GM23248 (cell line): ENCODE results near the gene HERC2. TPM values are rescaled to one million over a fixed set of nuclear protein-coding genes. Genes with fewer than 3 reads are reported as not detected.

ENCODE experiments used
- DNase-seq: peaks from one replicate; pipeline ENCODE4 v3.0.0-alpha.2; 2015
- H2AFZ ChIP-seq: fragments of 200-600 bp; sonication (generic); 2 replicates; pipeline ENCODE4 v1.6.1; 2016; ENCODE audit warnings: antibody characterized with exemption
- H3F3A ChIP-seq: fragments of 200-600 bp; sonication (generic); 2 replicates; pipeline ENCODE4 v1.6.1; 2016; ENCODE audit warnings: mild to moderate bottlenecking, antibody characterized with exemption, mixed run types; ENCODE audit not compliant: insufficient read depth
- H3K27ac ChIP-seq: fragments of 200-600 bp; sonication (generic); 2 replicates; pipeline ENCODE4 v1.5.1; 2016; ENCODE audit warnings: mild to moderate bottlenecking
- H3K27me3 ChIP-seq: fragments of 200-600 bp; sonication (generic); replicated peaks from 2 replicates; pipeline ENCODE4 v1.6.1; 2016; ENCODE audit warnings: mild to moderate bottlenecking; ENCODE audit not compliant: insufficient read depth
- H3K36me3 ChIP-seq: fragments of 200-600 bp; sonication (generic); 2 replicates; pipeline ENCODE4 v1.6.1; 2016; ENCODE audit warnings: low read depth, mild to moderate bottlenecking
- H3K4me1 ChIP-seq: fragments of 200-600 bp; sonication (generic); 2 replicates; pipeline ENCODE4 v1.6.1; 2016; ENCODE audit warnings: mild to moderate bottlenecking; ENCODE audit not compliant: insufficient read depth
- H3K4me2 ChIP-seq: fragments of 200-600 bp; sonication (generic); one replicate; pipeline ENCODE4 v1.6.1; 2016; ENCODE audit warnings: mild to moderate bottlenecking; ENCODE audit not compliant: unreplicated experiment
- H3K4me3 ChIP-seq: fragments of 200-600 bp; sonication (generic); 2 replicates; pipeline ENCODE4 v1.5.1; 2016; ENCODE audit warnings: mild to moderate bottlenecking
- H3K79me2 ChIP-seq: fragments of 200-600 bp; sonication (generic); 2 replicates; pipeline ENCODE4 v1.6.1; 2016; ENCODE audit warnings: mild to moderate bottlenecking; ENCODE audit not compliant: insufficient read depth
- H3K9ac ChIP-seq: fragments of 200-600 bp; sonication (generic); 2 replicates; pipeline ENCODE4 v1.6.1; 2016; ENCODE audit warnings: mild to moderate bottlenecking
- H3K9me2 ChIP-seq: fragments of 200-600 bp; sonication (generic); 2 replicates; pipeline ENCODE4 v1.6.1; 2016; ENCODE audit warnings: mixed run types, mild to moderate bottlenecking, moderate library complexity; ENCODE audit not compliant: insufficient read depth
- H3K9me3 ChIP-seq: fragments of 200-600 bp; sonication (generic); one replicate; pipeline ENCODE4 v1.6.1; 2017; ENCODE audit warnings: low read depth
- H4K20me1 ChIP-seq: fragments of 200-600 bp; sonication (generic); 2 replicates; pipeline ENCODE4 v1.6.0; 2016; ENCODE audit not compliant: insufficient read depth
- EZH2 ChIP-seq: fragments of 200-600 bp; sonication (generic); IDR thresholded peaks from 2 replicates; pipeline ENCODE4 v1.6.1; 2018; ENCODE audit warnings: antibody characterized with exemption, mild to moderate bottlenecking; ENCODE audit not compliant: insufficient read depth, poor library complexity, severe bottlenecking
- EZH2phosphoT487 ChIP-seq: fragments of 200-600 bp; sonication (generic); IDR thresholded peaks from 2 replicates; pipeline ENCODE4 v1.6.1; 2018; ENCODE audit warnings: antibody characterized with exemption, moderate library complexity, mild to moderate bottlenecking, low read depth; ENCODE audit not compliant: insufficient read depth
- WGBS, 2 experiments: methylation state at CpG; one replicate each; pipeline ENCODE4 v1.1.6; 2015 to 2017; ENCODE audit warnings: low lambda C conversion rate in 2 of 2, low coverage in 1 of 2; ENCODE audit errors: missing lambda C conversion rate in 2 of 2; 5-methylcytosine and 5-hydroxymethylcytosine counted together
- in situ Hi-C: fragments of 300-500 bp; cut with MboI; formaldehyde crosslinking; loops from 2 replicates; pipeline ENCODE4 v1.15.0; 2020
- polyA plus RNA-seq: library from polyadenylated mRNA; unstranded; fragments of >200 nt; fragmentation: Nextera tagmentation; extraction: Ambion mirVana; gene quantifications from 2 replicates; pipeline ENCODE4 v1.2.1, GENCODE V29; 2016
- total RNA-seq: library from RNA; depleted of rRNA; stranded (reverse); fragments of >200 nt; shearing (Covaris generic); gene quantifications from 2 replicates; pipeline ENCODE4 v1.2.3, GENCODE V29; 2014

The HERC2 gene
- total and polyA plus RNA-seq, 2 experiments from 2014 or later: 28.7 to 36.6 TPM

GRCh38 chr15:28120359-28120640 is 201.7 kb downstream of the HERC2 start:
- Histone ChIP-seq H3K4me2 (no peak overlapping the region), H3K9ac (no peak overlapping the region), H3K9me2 (no peaks in the 10 kb centered on the region), H3K4me3 (no peak overlapping the region), H3K4me1 (no peaks in the 10 kb centered on the region), H3F3A (no peaks in the 10 kb centered on the region), H3K79me2 (no peaks in the 10 kb centered on the region), H4K20me1 (no peaks in the 10 kb centered on the region), H3K9me3 (no peaks in the 10 kb centered on the region), H2AFZ (no peak overlapping the region), H3K36me3 (peaks cover 6% of the 10 kb centered on the region; the same call in 1 of the 2 replicates), H3K27me3 (no peaks in the 10 kb centered on the region), H3K27ac (no peak overlapping the region)
- WGBS, 2 experiments: 83 to 85% methylated on average over 4 of the region's 4 CpGs
- TF ChIP-seq EZH2phosphoT487: no peak
- TF ChIP-seq EZH2: no peak
- DNase-seq: no peak
- in situ Hi-C loops: no loop called here

- 79 to 85% methylated on average over 10 of the region's 10 CpGs for WGBS, 2 experiments
- in situ Hi-C loops: no loop called here
Observed at GRCh38 chr15:28118531-28118930, 203.4 kb downstream of the HERC2 start.

GRCh38 chr15:28118083-28118482 is 203.9 kb downstream of the HERC2 start:
- TF ChIP-seq EZH2phosphoT487 (no peak), EZH2 (no peak)
- Histone ChIP-seq H3K4me2 (no peak overlapping the region), H3K9ac (no peak overlapping the region), H3K79me2 (no peaks in the 10 kb centered on the region), H4K20me1 (no peaks in the 10 kb centered on the region), H3K9me3 (no peaks in the 10 kb centered on the region), H3K27ac (no peak overlapping the region), H2AFZ (no peak overlapping the region), H3K27me3 (no peaks in the 10 kb centered on the region), H3F3A (no peaks in the 10 kb centered on the region), H3K4me1 (no peaks in the 10 kb centered on the region), H3K4me3 (no peak overlapping the region), H3K36me3 (peaks cover 6% of the 10 kb centered on the region; the same call in 1 of the 2 replicates), H3K9me2 (no peaks in the 10 kb centered on the region)
- in situ Hi-C loops: no loop called here
- WGBS, 2 experiments: 85 to 90% methylated on average over 11 of the region's 11 CpGs
- no peak for DNase-seq

More at GRCh38 chr15:28118531-28118930, 203.4 kb downstream of the HERC2 start:
- no peaks in the 10 kb centered on the region for H3K9me3 ChIP-seq
- no peak overlapping the region for H3K27ac ChIP-seq
- TF ChIP-seq EZH2phosphoT487 (no peak), EZH2 (no peak)
- H3K4me3 ChIP-seq: no peak overlapping the region
- H3K9me2 ChIP-seq: no peaks in the 10 kb centered on the region
- H3K4me1 ChIP-seq: no peaks in the 10 kb centered on the region
- no peaks in the 10 kb centered on the region for H3F3A ChIP-seq
- no peak overlapping the region for H3K4me2 ChIP-seq
- H3K79me2 ChIP-seq: no peaks in the 10 kb centered on the region
- H3K27me3 ChIP-seq: no peaks in the 10 kb centered on the region
- no peaks in the 10 kb centered on the region for H4K20me1 ChIP-seq
- DNase-seq: no peak
- H2AFZ ChIP-seq: no peak overlapping the region
- no peak overlapping the region for H3K9ac ChIP-seq
- H3K36me3 ChIP-seq: peaks cover 6% of the 10 kb centered on the region; the same call in 1 of the 2 replicates

- Histone ChIP-seq H3K27me3 (no peaks in the 10 kb centered on the region), H3K9me2 (no peaks in the 10 kb centered on the region), H3K27ac (no peak overlapping the region), H4K20me1 (no peaks in the 10 kb centered on the region), H3K79me2 (no peaks in the 10 kb centered on the region), H3K36me3 (peaks cover 6% of the 10 kb centered on the region; the same call in 1 of the 2 replicates), H3K9ac (no peak overlapping the region), H3K4me2 (no peak overlapping the region), H3K4me3 (no peak overlapping the region), H2AFZ (no peak overlapping the region), H3K9me3 (no peaks in the 10 kb centered on the region), H3F3A (no peaks in the 10 kb centered on the region), H3K4me1 (no peaks in the 10 kb centered on the region)
- no peak for DNase-seq
- in situ Hi-C loops: no loop called here
- no peak for TF ChIP-seq EZH2phosphoT487
- TF ChIP-seq EZH2: no peak
- WGBS, 2 experiments: 97 to 98% methylated on average over 12 of the region's 12 CpGs
Observed at GRCh38 chr15:28117432-28117990, 204.5 kb downstream of the HERC2 start.
